BE2C (cell line): ENCODE measurements around the gene LENG1.
A peak's percentile ranks its signal among the peaks of the same experiment; 100 is the strongest.

Source experiments
- DNase-seq: peaks from one replicate; pipeline ENCODE4 v3.0.0-alpha.2; 2020
- H3K27me3 ChIP-seq: fragments of 250-450 bp; sonication (Bioruptor Pico); 2 replicates; pipeline ENCODE4 v1.5.1; 2020; ENCODE audit warnings: mild to moderate bottlenecking
- H3K36me3 ChIP-seq: fragments of 250-450 bp; sonication (Bioruptor Pico); 2 replicates; pipeline ENCODE4 v1.5.1; 2020; ENCODE audit warnings: mild to moderate bottlenecking
- H3K4me1 ChIP-seq: fragments of 250-450 bp; sonication (Bioruptor Pico); 2 replicates; pipeline ENCODE4 v1.5.1; 2020
- H3K4me3 ChIP-seq: 2 replicates; pipeline ENCODE4 v1.5.1; 2011; ENCODE audit warnings: low read depth, low read length
- H3K9me3 ChIP-seq: fragments of 250-450 bp; sonication (Bioruptor Pico); 2 replicates; pipeline ENCODE4 v1.5.1; 2020
- CTCF ChIP-seq: IDR thresholded peaks from 2 replicates; pipeline ENCODE4 v1.5.1; 2012; ENCODE audit warnings: mild to moderate bottlenecking, low read depth, low read length

Gene LENG1

GRCh38 chr19:54206030-54206830 lies 46.7 kb upstream of the LENG1 start:
- peaks cover 42% of the 10 kb centered on the region for H3K4me1 ChIP-seq
- H3K36me3 ChIP-seq = peaks cover 96% of the 10 kb centered on the region
- H3K9me3 ChIP-seq = no peaks in the 10 kb centered on the region; the same call in 1 of the 2 replicates
- no peaks in the 10 kb centered on the region for H3K27me3 ChIP-seq
- no peak for TF ChIP-seq CTCF
- no peak overlapping the region for H3K4me3 ChIP-seq
- DNase-seq = no peak

- Histone ChIP-seq H3K9me3 (no peaks in the 10 kb centered on the region), H3K4me3 (0 out of 2 replicates have a peak overlapping the region, but pooled peaks have one; percentile 4), H3K4me1 (peaks cover 37% of the 10 kb centered on the region), H3K36me3 (peaks cover 91% of the 10 kb centered on the region), H3K27me3 (no peaks in the 10 kb centered on the region)
- DNase-seq = no peak
- no peak for TF ChIP-seq CTCF
Observed at GRCh38 chr19:54204767-54205468, 45.4 kb upstream of the LENG1 start.

GRCh38 chr19:54203151-54203611 lies 43.7 kb upstream of the LENG1 start:
- peaks cover 74% of the 10 kb centered on the region for H3K36me3 ChIP-seq
- no peak for TF ChIP-seq CTCF
- peak overlapping the region; percentile 92 for H3K4me3 ChIP-seq
- no peak for DNase-seq
- H3K9me3 ChIP-seq = no peaks in the 10 kb centered on the region
- H3K27me3 ChIP-seq = no peaks in the 10 kb centered on the region
- peaks cover 20% of the 10 kb centered on the region for H3K4me1 ChIP-seq

GRCh38 chr19:54201980-54202379 lies 42.5 kb upstream of the LENG1 start:
- TF ChIP-seq CTCF = no peak
- Histone ChIP-seq H3K9me3 (no peaks in the 10 kb centered on the region), H3K4me1 (peaks cover 10% of the 10 kb centered on the region), H3K4me3 (peak overlapping the region; percentile 92), H3K36me3 (peaks cover 62% of the 10 kb centered on the region), H3K27me3 (no peaks in the 10 kb centered on the region)
- no peak for DNase-seq

- DNase-seq = no peak
- no peaks in the 10 kb centered on the region for H3K9me3 ChIP-seq
- peak overlapping the region; percentile 92 for H3K4me3 ChIP-seq
- no peak for TF ChIP-seq CTCF
- peaks cover 10% of the 10 kb centered on the region for H3K4me1 ChIP-seq
- H3K27me3 ChIP-seq = no peaks in the 10 kb centered on the region
- peaks cover 54% of the 10 kb centered on the region for H3K36me3 ChIP-seq
Observed at GRCh38 chr19:54201172-54201701, 41.7 kb upstream of the LENG1 start.
